Body of pancreas (tissue), 4 donors: ENCODE measurements around the gene RIMKLB. TPM values are rescaled to one million over a fixed set of nuclear protein-coding genes. Genes with fewer than 3 reads are reported as not detected.

Source experiments
- ATAC-seq: fragments of 150-250 bp; one replicate; pipeline ENCODE4 v1.9.1; 2016
- DNase-seq, 4 donors: peaks; one replicate each; pipeline ENCODE4 v3.0.0-alpha.2; 2019
- H3K27ac ChIP-seq, 4 donors: fragments of 200-600 bp; sonication (generic); 1 replicate in 3 of 4; 2 replicates in 1 of 4; pipeline versions ENCODE4 v1.5.1 to v1.6.1; 2016 to 2019; ENCODE audit warnings: mild to moderate bottlenecking in 1 of 4, mixed read lengths in 1 of 4, moderate library complexity in 1 of 4
- H3K27me3 ChIP-seq, 2 donors: fragments of 200-600 bp; sonication (generic); one replicate each; pipeline ENCODE4 v1.6.0; 2016; ENCODE audit warnings: mild to moderate bottlenecking in 1 of 2
- H3K36me3 ChIP-seq, 2 donors: fragments of 200-600 bp; sonication (generic); replicated peaks in 1 of 2; 2 replicates each; pipeline ENCODE4 v1.5.1; 2016; ENCODE audit warnings: low read depth in 2 of 2; ENCODE audit not compliant: insufficient read depth in 1 of 2
- H3K4me1 ChIP-seq: fragments of 200-600 bp; sonication (generic); one replicate; pipeline ENCODE4 v1.6.0; 2016
- H3K4me3 ChIP-seq, 2 donors: fragments of 200-600 bp; sonication (generic); 1 replicate in 1 of 2; 2 replicates in 1 of 2; pipeline ENCODE4 v1.5.1; 2016 to 2019
- H3K9me3 ChIP-seq, 3 donors: fragments of 200-600 bp; sonication (generic); 1 replicate in 2 of 3; 2 replicates in 1 of 3; pipeline ENCODE4 v1.5.1; 2016
- CTCF ChIP-seq, 7 experiments: fragments of 450-650 bp in 4 of 7; fragments of 200-600 bp in 3 of 7; sonication (generic) in 3 of 7; IDR thresholded peaks; one replicate each; pipeline ENCODE4 v1.5.1; 2016 to 2019; ENCODE audit warnings: antibody characterized with exemption in 7 of 7
- POLR2A ChIP-seq, 3 donors: fragments of 450-650 bp; IDR thresholded peaks; one replicate each; pipeline ENCODE4 v1.6.1; 2016; ENCODE audit warnings: antibody characterized with exemption in 3 of 3, mild to moderate bottlenecking in 2 of 3
- WGBS, 2 donors: methylation state at CpG; one replicate each; pipeline ENCODE4 v1.1.5; 2017; 5-methylcytosine and 5-hydroxymethylcytosine counted together
- intact Hi-C: fragments of 100-400 bp; cut with DNase I; formaldehyde crosslinking; loops from one replicate; pipeline ENCODE4 v1.15.1; 2023
- total RNA-seq, 2 donors: library from RNA; depleted of rRNA; stranded (reverse); fragments of >200 nt; gene quantifications; one replicate each; pipeline ENCODE4 v1.1.0, GENCODE V29; 2016

RIMKLB gene
- total RNA-seq, 2 donors from 2014 or later: 18.1 to 19.5 TPM

GRCh38 chr12:8699714-8700113 lies 1.9 kb downstream of the RIMKLB start:
- H3K27ac ChIP-seq: no peak overlapping the region
- H3K9me3 ChIP-seq: no peaks in the 10 kb centered on the region
- no peak overlapping the region for H3K4me3 ChIP-seq
- ATAC-seq (no peak), DNase-seq (no peak)
- no peaks in the 10 kb centered on the region for H3K36me3 ChIP-seq
- peaks cover 20% of the 10 kb centered on the region for H3K4me1 ChIP-seq
- H3K27me3 ChIP-seq: no peaks in the 10 kb centered on the region
- 27 to 38% methylated on average over 4 of the region's 4 CpGs for WGBS, 2 donors
- TF ChIP-seq CTCF (IDR thresholded peaks at IDR 0.05) (no peak), POLR2A (IDR thresholded peaks at IDR 0.05) (no peak)
- intact Hi-C loops: no loop called here

- Histone ChIP-seq H3K4me3 (no peak overlapping the region), H3K36me3 (no peaks in the 10 kb centered on the region), H3K4me1 (peaks cover 20% of the 10 kb centered on the region), H3K9me3 (no peaks in the 10 kb centered on the region), H3K27ac (no peak overlapping the region), H3K27me3 (no peaks in the 10 kb centered on the region)
- DNase-seq: no peak
- TF ChIP-seq CTCF (IDR thresholded peaks at IDR 0.05): no peak
- TF ChIP-seq POLR2A (IDR thresholded peaks at IDR 0.05): no peak
- no peak for ATAC-seq
- WGBS, 2 donors: 88 to 89% methylated on average over 6 of the region's 6 CpGs
- intact Hi-C loops: no loop called here
These were observed 3.4 kb downstream of the RIMKLB start for GRCh38 chr12:8701046-8701660.

- Histone ChIP-seq H3K27ac (no peak overlapping the region), H3K4me3 (no peak overlapping the region), H3K9me3 (no peaks in the 10 kb centered on the region), H3K4me1 (peaks cover 20% of the 10 kb centered on the region), H3K36me3 (no peaks in the 10 kb centered on the region), H3K27me3 (no peaks in the 10 kb centered on the region)
- ATAC-seq (no peak), DNase-seq (no peak)
- TF ChIP-seq POLR2A (IDR thresholded peaks at IDR 0.05): no peak
- no peak for TF ChIP-seq CTCF (IDR thresholded peaks at IDR 0.05)
- WGBS, 2 donors: 60 to 67% methylated on average over 4 of the region's 4 CpGs
- intact Hi-C loops: no loop called here
These were observed 4.4 kb downstream of the RIMKLB start for GRCh38 chr12:8702159-8702558.

- TF ChIP-seq CTCF (IDR thresholded peaks at IDR 0.05): no peak
- no peak for TF ChIP-seq POLR2A (IDR thresholded peaks at IDR 0.05)
- H3K4me1 ChIP-seq: no peaks in the 10 kb centered on the region
- intact Hi-C loops: no loop called here
- H3K27me3 ChIP-seq: no peaks in the 10 kb centered on the region
- no peak overlapping the region for H3K4me3 ChIP-seq
- no peaks in the 10 kb centered on the region for H3K36me3 ChIP-seq
- no peaks in the 10 kb centered on the region for H3K9me3 ChIP-seq
- 64 to 72% methylated on average over 6 of the region's 6 CpGs for WGBS, 2 donors
- ATAC-seq (no peak), DNase-seq (no peak)
- H3K27ac ChIP-seq: no peak overlapping the region
These were observed 11.5 kb downstream of the RIMKLB start for GRCh38 chr12:8709124-8709830.

- no peaks in the 10 kb centered on the region for H3K4me1 ChIP-seq
- no peak overlapping the region for H3K27ac ChIP-seq
- ATAC-seq: no peak
- no peaks in the 10 kb centered on the region for H3K9me3 ChIP-seq
- intact Hi-C loops: no loop called here
- TF ChIP-seq POLR2A (IDR thresholded peaks at IDR 0.05) (no peak), CTCF (IDR thresholded peaks at IDR 0.05) (no peak)
- no peaks in the 10 kb centered on the region for H3K27me3 ChIP-seq
- H3K4me3 ChIP-seq: no peak overlapping the region
- no peak for DNase-seq
- no peaks in the 10 kb centered on the region for H3K36me3 ChIP-seq
- WGBS, 2 donors: 19 to 22% methylated on average over 2 of the region's 2 CpGs
These were observed 14.8 kb downstream of the RIMKLB start for GRCh38 chr12:8712572-8712971.
